ENCODE measurements around the gene MSX2. TPM values are rescaled to one million over a fixed set of nuclear protein-coding genes. Genes with fewer than 3 reads are reported as not detected.

The MSX2 gene
- total RNA-seq, 1 experiment from 2014 or later = 11.7 TPM

GRCh38 chr5:174717826-174718455 is 6.4 kb upstream of the MSX2 start:
- no peak for DNase-seq (ENCODE audit: extremely low read depth, low read depth)

GRCh38 chr5:174718880-174719610 is 5.3 kb upstream of the MSX2 start:
- no peak for DNase-seq (ENCODE audit: extremely low read depth, low read depth)

GRCh38 chr5:174719793-174720611 is 4.4 kb upstream of the MSX2 start:
- no peak for DNase-seq (ENCODE audit: extremely low read depth, low read depth)

- DNase-seq (ENCODE audit: extremely low read depth, low read depth) = no peak
Measured at GRCh38 chr5:174720612-174721529, 3.5 kb upstream of the MSX2 start.

- no peak for DNase-seq (ENCODE audit: extremely low read depth, low read depth)
Measured at GRCh38 chr5:174721530-174722432, 2.6 kb upstream of the MSX2 start.

- DNase-seq (ENCODE audit: extremely low read depth, low read depth) = no peak
Measured at GRCh38 chr5:174722500-174722899, 1.9 kb upstream of the MSX2 start.

- DNase-seq (ENCODE audit: extremely low read depth, low read depth) = no peak
Measured at GRCh38 chr5:174723315-174723978, 935 bp upstream of the MSX2 start.

GRCh38 chr5:174723979-174724483 is 351 bp upstream of the MSX2 start:
- peak; percentile 33 for DNase-seq (ENCODE audit: extremely low read depth, low read depth)

- DNase-seq (ENCODE audit: extremely low read depth, low read depth) = no peak
Measured at GRCh38 chr5:174725261-174725990, 1.0 kb downstream of the MSX2 start.

- no peak for DNase-seq (ENCODE audit: extremely low read depth, low read depth)
Measured at GRCh38 chr5:174725991-174726601, 1.7 kb downstream of the MSX2 start.

- no peak for DNase-seq (ENCODE audit: extremely low read depth, low read depth)
Measured at GRCh38 chr5:174726916-174727793, 2.8 kb downstream of the MSX2 start.

GRCh38 chr5:174727794-174728680 is 3.7 kb downstream of the MSX2 start:
- no peak for DNase-seq (ENCODE audit: extremely low read depth, low read depth)

- no peak for DNase-seq (ENCODE audit: extremely low read depth, low read depth)
Measured at GRCh38 chr5:174729075-174729680, 4.8 kb downstream of the MSX2 start.

GRCh38 chr5:174731214-174732035 is 7.0 kb downstream of the MSX2 start:
- DNase-seq (ENCODE audit: extremely low read depth, low read depth) = no peak
